T-helper 2 cell (primary cell): ENCODE measurements around the gene MOK.
"Not testable (repeated sequence)": the region's sequence is repeated elsewhere in the genome, so short reads cannot be mapped to it uniquely, and the experiment has no call there.

Experiments
- DNase-seq, 5 experiments: peaks; one replicate each; pipeline versions ENCODE4 v3.0.0 to v3.0.0-alpha.2; 2012 to 2022
- total RNA-seq, 2 donors: gene quantifications; one replicate each; lab custom pipeline; 2026; lab: John Stamatoyannopoulos, UW

MOK gene, protein sequence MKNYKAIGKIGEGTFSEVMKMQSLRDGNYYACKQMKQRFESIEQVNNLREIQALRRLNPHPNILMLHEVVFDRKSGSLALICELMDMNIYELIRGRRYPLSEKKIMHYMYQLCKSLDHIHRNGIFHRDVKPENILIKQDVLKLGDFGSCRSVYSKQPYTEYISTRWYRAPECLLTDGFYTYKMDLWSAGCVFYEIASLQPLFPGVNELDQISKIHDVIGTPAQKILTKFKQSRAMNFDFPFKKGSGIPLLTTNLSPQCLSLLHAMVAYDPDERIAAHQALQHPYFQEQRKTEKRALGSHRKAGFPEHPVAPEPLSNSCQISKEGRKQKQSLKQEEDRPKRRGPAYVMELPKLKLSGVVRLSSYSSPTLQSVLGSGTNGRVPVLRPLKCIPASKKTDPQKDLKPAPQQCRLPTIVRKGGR
- 2.5 to 7.5 reads per million in 2 donors for total RNA-seq

DNA sequence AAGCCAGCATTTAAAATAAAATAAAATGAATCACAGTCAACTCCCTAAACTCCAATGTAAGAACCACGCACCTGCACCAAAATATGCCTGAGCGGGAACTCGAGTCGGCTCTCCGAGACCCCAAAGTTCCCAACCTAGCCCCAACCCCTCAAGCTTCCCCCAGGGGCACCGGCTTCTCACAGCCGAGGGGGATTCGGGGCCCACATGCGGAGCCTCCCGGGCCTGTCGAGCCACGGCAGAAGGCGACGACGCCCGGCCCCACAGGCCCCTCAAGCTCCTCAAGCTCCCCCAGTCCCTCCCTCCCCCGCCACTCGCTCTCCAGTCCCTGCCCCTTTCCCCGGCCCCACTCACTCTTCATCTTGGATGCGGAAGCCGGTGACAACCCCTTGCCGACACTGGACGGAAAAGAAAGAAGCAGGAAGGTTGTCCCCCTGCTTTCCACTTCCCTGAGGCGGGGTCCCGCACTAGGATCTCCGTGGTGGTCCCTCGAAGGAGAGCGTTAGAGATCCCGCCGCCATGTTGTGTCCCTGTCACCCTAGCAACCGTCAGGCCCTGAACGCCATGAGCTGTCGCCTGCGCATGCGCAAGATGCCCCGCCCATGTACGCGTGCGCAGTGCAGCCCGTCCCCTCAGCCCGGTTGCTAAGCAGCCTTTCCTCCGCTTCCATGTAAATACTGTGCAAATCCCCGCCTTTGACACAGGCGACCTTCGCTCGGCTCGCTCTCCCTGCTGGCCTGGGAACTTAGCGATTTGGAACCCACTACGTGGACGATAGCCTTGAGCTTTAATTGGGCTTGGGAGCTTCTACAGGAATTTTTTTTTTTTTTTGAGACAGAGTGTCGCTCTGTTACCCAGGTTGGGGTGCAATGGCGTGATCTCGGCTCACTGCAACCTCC lies at the start of gene MOK:
Gene MOK, minus strand, starts transcription at position 554 of the 896 bp plus-strand sequence. Its CDS starts 196 bp downstream, at position 358.
- DNase-seq = peak; percentile 92 to 97 (median 94)

DNA sequence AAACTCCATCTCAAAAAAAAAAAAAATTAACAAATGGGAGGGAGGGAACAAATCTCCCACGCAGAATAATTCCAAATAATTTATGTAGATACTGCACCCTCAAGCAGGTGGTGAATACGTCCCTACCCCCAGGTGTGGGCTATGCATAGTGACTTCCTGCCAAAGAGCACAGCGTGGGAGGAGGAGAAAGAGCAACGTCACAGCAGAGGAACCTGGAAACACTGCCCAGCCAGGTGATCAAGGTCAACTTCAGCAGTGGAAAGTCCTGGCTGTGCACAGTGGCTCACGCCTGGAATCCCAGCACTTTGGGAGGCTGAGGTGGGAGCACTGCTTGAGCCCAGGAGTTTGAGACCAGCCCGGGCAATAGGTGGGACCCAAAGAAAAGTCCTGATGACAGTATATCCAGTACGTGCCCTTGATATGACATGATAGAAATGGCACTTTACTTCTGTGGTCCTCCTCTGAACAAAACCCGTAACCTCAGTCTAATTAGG lies 48.2 kb upstream of the MOK start:
- DNase-seq = no peak

DNA sequence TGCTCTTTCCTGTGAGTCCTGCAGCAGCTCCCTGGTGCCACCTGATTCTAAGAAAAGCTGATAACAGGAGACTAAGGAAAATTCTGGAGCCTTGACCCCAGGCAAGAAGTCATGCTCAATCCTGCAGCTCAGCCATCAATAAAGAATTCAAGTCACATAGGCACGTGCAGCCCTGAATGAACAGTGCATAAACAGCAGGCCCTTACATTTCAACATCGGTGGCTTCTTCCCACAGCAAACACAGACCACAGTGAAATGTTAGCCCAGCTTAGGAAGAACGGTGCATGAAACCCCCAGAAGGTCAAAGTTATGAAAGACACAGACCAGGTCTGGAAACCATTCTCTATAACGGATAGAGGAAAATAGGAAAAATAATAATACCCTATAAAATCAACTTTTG lies 47.2 kb upstream of the MOK start:
- DNase-seq = no peak

DNA sequence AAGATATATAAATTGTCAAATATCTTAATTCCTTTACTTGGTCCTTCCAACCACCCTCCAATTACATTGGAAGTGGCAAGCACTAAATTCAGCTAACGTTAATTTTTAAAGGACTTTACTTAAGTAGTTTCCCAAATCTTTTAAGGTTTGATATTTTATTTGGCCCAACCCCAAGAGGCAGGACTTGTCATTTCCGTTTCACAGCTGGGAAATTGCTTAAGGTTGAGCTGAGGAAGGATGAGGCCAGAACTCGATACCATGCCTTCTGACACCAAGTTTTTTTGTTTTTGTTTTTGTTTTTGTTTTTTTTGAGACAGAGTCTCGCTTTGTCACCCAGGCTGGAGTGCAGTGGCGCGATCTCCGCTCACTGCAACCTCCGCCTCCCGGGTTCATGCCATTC lies 46.6 kb upstream of the MOK start:
- not testable (repeated sequence) for DNase-seq

DNA sequence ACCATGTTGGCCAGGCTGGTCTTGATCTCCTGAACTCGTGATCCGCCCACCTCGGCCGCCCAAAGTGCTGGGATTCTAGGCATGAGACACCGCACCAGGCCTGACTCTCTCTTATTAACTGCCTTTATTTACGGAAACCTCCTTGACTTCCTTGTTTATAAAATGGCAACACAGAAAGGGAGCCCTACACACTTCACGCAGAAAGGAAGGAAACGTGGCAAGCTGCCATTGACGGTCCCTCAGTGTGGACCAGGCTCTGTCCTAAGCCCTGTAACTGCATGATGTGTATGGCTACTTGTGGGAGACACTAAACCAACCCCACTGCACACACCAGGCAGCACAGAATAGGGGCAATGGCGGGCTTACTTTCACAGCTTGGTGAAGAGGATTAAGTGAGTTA lies 46.1 kb upstream of the MOK start:
- no peak for DNase-seq

DNA sequence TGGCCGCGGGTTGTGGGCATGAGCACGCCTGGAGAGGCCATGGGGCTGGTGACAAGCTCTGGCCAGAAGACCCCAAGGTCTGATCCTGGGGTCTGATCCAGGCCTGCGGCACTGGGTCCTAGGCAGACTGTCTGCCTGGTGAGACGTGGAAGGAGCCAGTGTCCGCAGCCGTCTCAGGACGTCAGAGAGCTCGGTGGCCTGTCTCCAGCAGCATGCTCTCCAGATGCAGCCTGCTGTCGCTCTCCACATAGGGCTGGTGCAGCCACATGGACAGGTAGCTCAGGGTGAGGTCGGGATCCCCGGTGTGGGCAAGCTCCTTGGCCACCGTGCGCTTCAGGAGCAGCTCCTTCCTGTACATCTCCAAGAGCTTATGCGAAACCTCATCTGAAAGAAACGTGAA lies 43.4 kb upstream of the MOK start:
- DNase-seq = no peak

DNA sequence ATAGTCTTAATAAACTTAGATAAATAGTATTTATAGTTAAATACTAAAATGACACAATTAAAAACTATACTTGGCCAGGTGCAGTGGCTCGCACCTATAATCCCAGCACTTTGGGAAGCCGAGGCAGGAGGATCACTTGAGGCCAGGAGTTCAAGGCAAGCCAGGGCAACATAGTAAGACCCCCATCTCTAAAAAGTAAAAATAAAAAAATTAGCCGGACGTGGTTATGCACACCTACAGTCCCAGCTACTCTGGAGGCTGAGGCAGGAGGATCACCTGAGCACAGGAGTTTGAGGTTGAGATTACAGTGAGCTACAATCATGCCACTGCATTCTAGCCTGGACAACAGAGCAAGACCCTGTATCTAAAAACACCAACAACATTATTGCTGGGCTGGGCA lies 41.7 kb upstream of the MOK start:
- no peak for DNase-seq

DNA sequence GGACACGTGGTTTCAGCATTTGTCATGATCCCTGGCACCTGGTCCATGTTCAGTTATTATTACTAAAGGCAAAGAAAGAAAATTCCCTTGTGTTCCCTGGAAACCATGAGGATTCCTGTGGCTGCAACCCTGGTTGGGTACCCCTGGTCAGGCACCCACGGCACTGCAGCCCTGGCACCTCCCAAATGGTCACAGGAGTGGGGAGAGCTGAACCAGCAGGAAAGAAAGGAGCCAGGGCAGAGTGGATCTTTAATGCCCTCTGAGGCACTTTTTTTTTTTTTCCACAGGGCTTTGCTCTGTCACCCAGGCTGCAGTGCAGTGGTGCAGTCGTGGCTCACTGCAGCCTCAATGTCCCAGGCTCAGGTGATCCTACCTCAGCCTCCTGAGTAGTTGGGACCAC lies 40.3 kb upstream of the MOK start:
- no peak for DNase-seq

DNA sequence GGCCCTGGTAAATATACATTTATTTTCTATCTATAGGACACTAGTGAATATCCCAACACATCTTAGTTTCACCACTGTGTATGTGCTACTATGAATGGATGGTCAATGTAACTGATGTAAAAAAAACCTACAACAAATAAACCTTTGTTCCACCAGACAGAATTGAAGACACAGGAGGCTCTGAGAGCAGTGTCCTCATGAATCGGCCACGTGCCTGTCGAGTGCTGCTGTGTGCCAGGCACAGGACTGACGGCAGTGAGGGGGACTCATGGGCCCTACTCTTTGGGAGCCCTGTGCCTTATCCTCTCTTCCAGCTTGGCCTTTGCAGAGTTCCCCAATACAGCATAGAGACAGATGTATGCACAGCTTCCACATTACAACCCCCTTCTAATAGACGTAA lies 39.5 kb upstream of the MOK start:
- DNase-seq = no peak

DNA sequence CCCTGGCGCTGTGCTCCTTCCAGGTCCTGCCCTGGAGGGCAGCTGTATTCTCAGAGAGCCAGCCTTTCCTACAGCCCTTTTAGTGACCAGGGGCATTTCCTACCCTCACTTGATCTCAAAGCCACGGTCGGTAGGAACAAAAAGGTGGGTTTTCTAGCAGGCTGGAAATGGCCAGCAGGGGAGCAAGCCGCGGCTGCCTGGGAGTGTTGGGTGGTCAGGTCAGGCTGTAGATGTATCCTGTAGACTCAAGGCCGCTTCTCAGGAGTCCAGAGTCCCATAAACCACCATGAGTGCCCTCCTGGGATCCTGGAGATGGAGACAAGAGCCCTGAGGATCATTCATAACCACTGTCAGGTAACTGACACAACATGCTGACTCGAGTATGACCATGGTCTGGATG lies 39.1 kb upstream of the MOK start:
- DNase-seq = no peak

DNA sequence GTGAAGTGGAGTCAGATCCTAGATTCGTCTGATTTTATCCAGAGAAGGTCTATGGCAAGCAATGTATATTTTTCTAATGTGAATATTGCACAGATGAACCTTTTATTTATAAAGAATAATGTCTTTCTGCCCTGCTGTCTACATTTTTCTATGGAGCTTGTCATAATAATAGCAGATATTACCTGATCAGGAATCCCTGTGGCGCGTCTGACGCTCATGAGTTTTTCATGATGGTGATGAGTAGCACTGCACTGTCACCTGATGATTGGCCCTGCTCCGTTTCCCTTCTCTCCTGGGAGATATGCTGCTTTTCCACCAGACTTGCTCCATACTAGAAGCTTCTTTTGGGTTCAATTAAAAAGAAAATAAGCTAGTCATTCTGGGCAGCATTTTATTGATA lies 37.3 kb upstream of the MOK start:
- DNase-seq = no peak

DNA sequence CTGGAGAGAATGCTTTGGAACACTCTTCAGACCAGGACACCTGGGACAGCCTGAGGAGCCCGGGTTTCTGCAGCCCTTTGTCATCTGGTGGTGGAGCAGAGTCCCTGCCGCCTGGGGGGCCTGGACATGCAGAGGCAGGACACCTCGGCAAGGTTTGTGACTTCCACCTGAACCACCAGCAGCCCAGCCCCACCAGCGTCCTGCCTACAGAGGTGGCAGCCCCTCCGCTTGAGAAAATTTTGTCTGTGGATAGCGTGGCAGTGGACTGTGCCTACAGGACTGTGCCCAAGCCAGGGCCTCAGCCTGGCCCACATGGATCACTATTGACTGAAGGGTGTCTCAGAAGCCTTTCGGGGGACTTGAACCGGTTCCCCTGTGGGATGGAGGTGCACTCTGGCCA lies 36.6 kb upstream of the MOK start:
- DNase-seq = no peak

DNA sequence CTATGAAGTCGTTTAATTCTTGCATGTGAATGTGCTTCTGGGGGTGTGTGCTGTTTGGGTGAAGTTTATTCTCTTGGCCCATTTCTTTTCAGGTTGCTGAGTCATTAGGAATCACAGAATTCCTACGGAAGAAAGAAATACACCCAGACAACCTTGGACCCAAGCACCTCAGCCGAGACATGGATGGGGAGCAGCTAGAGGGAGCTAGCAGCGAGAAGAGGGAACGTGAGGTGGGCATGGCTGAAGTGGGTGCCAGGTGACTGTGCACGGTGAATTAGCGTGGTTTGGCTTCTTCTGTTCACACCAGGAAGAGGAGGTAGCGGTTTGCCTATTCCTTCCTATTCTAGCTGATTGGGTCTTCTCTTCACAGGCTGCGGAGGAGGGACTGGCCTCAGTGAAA lies 33.8 kb upstream of the MOK start:
- DNase-seq = no peak

DNA sequence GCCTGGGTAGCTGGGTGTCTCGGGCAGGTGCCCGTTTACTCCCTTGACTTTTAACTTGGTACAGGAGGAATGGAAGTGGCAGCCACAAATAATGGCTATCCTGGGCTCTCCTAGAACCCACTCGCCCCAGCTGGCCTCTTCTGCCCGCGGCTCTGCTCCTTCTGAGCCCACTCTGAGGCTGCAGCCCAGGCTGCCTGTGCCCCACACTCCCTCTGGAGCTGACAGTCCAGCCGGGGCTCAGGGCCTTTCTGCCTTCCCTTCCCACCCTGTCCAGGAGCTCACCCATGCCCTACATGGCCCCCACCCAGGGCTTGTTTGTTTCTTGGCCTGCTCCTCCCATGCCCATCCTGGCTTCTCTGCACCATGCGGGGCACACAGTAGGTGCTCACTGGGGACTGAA lies 30.2 kb upstream of the MOK start:
- DNase-seq = no peak

DNA sequence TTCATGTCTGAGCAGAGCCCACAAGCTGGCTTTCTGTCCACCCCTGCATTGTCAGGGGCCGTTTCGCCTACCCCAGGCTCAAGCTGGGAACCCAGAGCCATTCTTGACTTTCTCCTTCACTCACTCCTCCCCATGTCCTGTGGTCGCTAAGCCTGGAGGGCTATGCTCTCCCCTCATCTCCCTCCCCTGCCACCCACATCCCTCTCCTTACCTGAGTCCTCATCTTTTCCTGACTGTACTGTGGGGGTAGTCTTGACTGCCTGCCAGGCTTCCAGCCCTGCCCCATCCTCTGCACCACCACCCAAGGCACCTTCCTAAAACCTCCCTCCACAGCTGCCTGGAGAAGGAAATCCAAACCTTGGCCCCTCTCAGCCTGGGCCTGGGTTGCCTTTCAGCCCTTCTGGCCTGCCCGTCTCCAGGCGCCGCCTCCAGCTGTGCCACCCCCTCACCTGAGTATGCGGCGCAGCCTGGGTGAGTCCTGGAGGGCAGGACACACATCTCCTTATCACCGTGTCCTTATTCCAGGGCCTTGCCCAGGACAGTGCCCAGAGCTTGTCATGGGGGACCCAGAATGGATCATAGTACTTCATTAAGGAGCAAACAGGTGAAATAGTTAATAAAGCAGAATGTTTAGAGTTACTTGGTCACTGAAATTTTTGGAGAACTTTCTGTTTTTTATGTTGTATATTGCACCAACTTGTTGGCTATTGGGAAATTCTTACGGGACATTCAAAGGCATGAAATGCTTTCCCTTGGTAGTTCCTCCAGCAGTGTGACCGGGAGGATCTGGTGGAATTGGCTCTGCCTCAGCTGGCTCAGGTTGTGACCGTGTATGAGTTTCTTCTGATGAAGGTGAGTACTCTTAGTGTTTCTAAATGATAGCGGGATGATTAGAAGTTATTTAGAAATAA lies 29.1 kb upstream of the MOK start:
- no peak for DNase-seq

DNA sequence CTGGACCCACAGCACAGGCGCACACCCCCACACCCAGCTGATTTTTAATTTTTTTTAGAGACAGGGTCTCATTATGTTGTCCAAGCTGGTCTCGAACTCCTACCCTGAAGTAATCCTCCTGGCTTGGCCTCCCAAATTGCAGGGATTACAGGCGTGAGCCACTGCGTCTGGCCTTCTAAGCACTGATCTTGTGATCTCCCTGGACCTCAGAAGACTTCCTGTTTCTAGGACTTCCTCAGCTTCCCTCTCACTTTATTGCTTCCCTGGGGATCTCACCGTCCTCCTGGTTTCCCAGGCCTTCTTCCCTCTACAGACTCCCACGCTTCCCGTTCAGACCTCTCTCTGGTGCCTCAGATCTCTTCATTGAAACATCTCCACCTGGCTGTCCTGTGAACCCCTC lies 28.4 kb upstream of the MOK start:
- DNase-seq = no peak

DNA sequence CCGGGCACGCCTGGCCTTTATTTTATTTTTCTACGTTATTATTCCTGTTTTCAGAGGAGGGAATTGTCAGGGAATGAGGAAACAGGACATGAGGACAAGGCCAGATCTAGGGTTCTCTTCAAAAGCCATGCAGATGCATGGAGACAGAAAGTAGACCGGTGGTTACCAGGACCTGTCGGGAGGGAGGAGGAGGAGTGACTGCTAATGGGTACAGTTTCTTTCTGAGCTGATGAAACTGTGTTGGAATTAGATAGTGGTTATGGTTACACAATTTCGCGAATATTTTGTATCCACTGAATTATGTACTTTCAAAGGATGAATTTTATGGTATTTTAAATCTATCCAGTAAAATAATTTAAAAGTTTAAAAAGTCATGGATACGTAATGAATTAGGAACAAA lies 25.8 kb upstream of the MOK start:
- no peak for DNase-seq

DNA sequence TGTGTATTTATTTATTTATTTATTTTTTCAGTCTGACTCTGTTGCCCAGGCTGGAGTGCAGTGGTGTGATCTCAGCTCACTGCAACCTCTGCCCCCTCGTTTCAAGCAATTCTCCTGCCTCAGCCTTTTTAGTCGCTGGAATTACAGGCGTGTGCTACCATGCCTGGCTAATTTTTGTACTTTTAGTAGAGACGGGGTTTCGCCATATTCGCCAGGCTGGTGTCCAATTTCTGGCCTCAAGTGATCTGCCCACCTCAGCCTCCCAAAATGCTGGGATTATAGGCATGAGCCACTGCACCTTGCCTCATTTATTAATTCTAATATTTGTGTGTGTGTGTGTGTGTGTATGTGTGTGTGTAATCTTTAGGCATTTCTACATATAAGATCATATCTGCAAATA lies 24.4 kb upstream of the MOK start:
- DNase-seq = not testable (repeated sequence)

DNA sequence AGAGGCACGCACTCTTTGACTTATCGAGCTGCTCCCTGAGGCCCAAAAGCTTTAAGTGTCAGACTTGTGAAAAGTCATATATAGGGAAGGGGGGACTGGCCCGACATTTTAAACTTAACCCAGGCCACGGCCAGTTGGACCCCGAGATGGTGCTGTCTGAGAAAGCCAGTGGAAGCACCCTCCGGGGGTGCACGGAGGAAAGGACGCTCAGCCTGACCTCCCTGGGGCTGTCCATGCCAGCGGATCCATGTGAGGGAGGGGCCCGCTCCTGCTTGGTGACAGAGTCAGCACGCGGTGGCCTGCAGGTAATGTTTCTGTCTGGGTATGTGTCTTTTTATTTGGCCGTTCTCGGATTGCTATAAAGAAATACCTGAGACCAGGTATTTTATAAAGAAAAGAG lies 21.6 kb upstream of the MOK start:
- no peak for DNase-seq

DNA sequence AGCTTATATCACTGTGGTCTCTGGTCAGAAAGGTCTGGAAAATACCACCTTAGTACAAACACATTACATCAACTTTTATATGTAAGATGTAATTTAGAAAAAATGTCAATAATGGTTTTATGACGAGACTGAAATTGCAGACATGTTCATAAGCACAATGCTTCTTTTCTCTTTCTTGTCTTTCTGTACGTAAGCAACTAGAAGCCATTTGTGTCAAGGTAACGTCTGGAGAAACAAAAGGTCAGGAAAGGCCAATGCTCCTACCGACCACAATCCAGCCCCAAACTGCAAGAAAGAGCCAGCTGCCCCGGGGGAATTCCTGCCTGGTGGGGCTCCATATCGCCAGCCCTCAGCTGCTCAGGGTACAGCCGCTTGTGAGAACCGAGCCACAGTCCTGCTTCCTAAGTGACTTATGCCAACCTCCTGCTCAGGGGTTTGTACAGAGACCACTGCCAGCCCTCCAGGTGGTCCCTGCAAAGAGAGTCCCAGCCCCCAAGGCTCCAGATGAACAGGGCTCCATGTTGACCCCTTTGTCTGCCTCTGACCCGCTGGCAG lies 20.9 kb upstream of the MOK start:
- DNase-seq = no peak

DNA sequence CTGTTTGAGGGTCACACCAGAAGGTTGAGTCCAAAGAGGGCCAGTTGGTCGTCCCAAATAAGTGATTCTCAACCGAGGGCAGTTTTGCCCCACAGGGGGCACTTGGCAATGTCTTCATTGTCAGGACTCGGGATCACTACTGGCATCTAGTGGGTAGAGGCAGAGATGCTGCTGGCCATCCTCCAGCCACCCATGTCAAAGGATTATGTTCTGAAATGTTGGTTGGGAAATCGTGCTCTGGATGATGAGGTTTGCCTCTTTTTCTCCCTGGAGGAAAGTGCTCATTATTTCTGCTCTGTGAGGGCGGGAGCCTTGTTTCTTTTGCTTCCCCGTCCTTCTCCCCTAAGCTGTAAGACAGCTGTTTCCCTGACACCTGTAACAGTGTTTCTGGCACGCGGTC lies 18.1 kb upstream of the MOK start:
- peak in 1 of 5 experiments; percentile 31 for DNase-seq
